WTC11 (cell line): ENCODE results near the gene INKA2. TPM values are rescaled to one million over a fixed set of nuclear protein-coding genes. Genes with fewer than 3 reads are reported as not detected.

Experiments used
- ATAC-seq: fragments of 200-7000 bp; cut with Tn5 transposase; 2 replicates; pipeline ENCODE4 v1.10.0; 2021; ENCODE audit warnings: mild to moderate bottlenecking, moderate library complexity
- CTCF ChIA-PET: fragments of 300-600 bp; sonication (Branson Sonifier 250); formaldehyde crosslinking; loops from one replicate; lab custom pipeline; 2021; ENCODE audit warnings: antibody characterized with exemption; lab: Charles Lee
- POLR2A ChIA-PET: fragments of 350-600 bp; sonication (Branson Sonifier 250); formaldehyde crosslinking; loops from one replicate; lab custom pipeline; 2021; ENCODE audit warnings: antibody characterized with exemption; lab: Charles Lee
- DNase-seq: peaks from one replicate; pipeline ENCODE4 v3.0.0; 2021; ENCODE audit warnings: low spot score
- H3K27ac Mint-ChIP-seq: 2 replicates; pipeline ENCODE4 v1.8.0; 2021; ENCODE audit warnings: mixed read lengths
- H3K27me3 Mint-ChIP-seq: 2 replicates; pipeline ENCODE4 v1.8.0; 2021; ENCODE audit warnings: low read depth, mild to moderate bottlenecking, moderate library complexity, mixed read lengths
- H3K36me3 Mint-ChIP-seq: 2 replicates; pipeline ENCODE4 v1.8.0; 2021; ENCODE audit warnings: mixed read lengths
- H3K4me1 Mint-ChIP-seq: 2 replicates; pipeline ENCODE4 v1.8.0; 2022; ENCODE audit warnings: mixed read lengths
- H3K4me3 Mint-ChIP-seq: 2 replicates; pipeline ENCODE4 v1.8.0; 2021; ENCODE audit warnings: mild to moderate bottlenecking, moderate library complexity, mixed read lengths
- H3K9me3 Mint-ChIP-seq: 2 replicates; pipeline ENCODE4 v1.8.0; 2021; ENCODE audit warnings: mixed read lengths
- AFF4 ChIP-seq: sonication (generic); formaldehyde crosslinking; IDR thresholded peaks from 2 replicates; pipeline ENCODE4 v1.8.1; 2023; ENCODE audit warnings: mild to moderate bottlenecking, missing genetic modification reagents, borderline replicate concordance
- ATF2 ChIP-seq: sonication (generic); formaldehyde crosslinking; IDR thresholded peaks from 2 replicates; pipeline ENCODE4 v1.8.1; 2022; ENCODE audit warnings: low read depth, missing genetic modification reagents, borderline replicate concordance
- ATF3 ChIP-seq: sonication (generic); formaldehyde crosslinking; conservative IDR thresholded peaks from 2 replicates; pipeline ENCODE4 v1.8.1; 2022; ENCODE audit warnings: mild to moderate bottlenecking, missing genetic modification reagents
- ATF6 ChIP-seq: sonication (generic); formaldehyde crosslinking; IDR thresholded peaks from 2 replicates; pipeline ENCODE4 v1.8.1; 2023; ENCODE audit warnings: mild to moderate bottlenecking, missing genetic modification reagents
- FOXJ3 ChIP-seq: sonication (generic); formaldehyde crosslinking; IDR thresholded peaks from 2 replicates; pipeline ENCODE4 v1.9.0; 2021; ENCODE audit warnings: missing genetic modification reagents, mild to moderate bottlenecking, borderline replicate concordance
- HMGA2 ChIP-seq: fragments of 250-450 bp; sonication (Bioruptor Pico); IDR thresholded peaks from 2 replicates; pipeline ENCODE4 v1.4.0; 2021; ENCODE audit warnings: mild to moderate bottlenecking, moderate library complexity
- IRF1 ChIP-seq: sonication (generic); formaldehyde crosslinking; IDR thresholded peaks from 2 replicates; pipeline ENCODE4 v1.8.0; 2023; ENCODE audit warnings: missing genetic modification reagents
- KAT7 ChIP-seq: sonication (generic); formaldehyde crosslinking; IDR thresholded peaks from 2 replicates; pipeline ENCODE4 v1.8.1; 2023; ENCODE audit warnings: missing genetic modification reagents, mild to moderate bottlenecking, borderline replicate concordance
- NFE2L1 ChIP-seq: sonication (generic); formaldehyde crosslinking; IDR thresholded peaks from 2 replicates; pipeline ENCODE4 v1.8.1; 2023; ENCODE audit warnings: missing genetic modification reagents
- OVOL2 ChIP-seq: fragments of 250-450 bp; sonication (Bioruptor Pico); IDR thresholded peaks from 2 replicates; pipeline ENCODE4 v1.9.0; 2021; ENCODE audit warnings: mild to moderate bottlenecking, borderline replicate concordance
- SMAD4 ChIP-seq: sonication (generic); formaldehyde crosslinking; IDR thresholded peaks from 2 replicates; pipeline ENCODE4 v1.8.0; 2022; ENCODE audit warnings: mild to moderate bottlenecking, missing genetic modification reagents
- SP1 ChIP-seq: sonication (generic); formaldehyde crosslinking; conservative IDR thresholded peaks from 2 replicates; pipeline ENCODE4 v1.8.1; 2022; ENCODE audit warnings: missing genetic modification reagents
- TEAD1 ChIP-seq: sonication (generic); formaldehyde crosslinking; IDR thresholded peaks from 2 replicates; pipeline ENCODE4 v1.8.0; 2022; ENCODE audit warnings: mild to moderate bottlenecking, missing genetic modification reagents
- TP53 ChIP-seq: sonication (generic); formaldehyde crosslinking; IDR thresholded peaks from 2 replicates; pipeline ENCODE4 v1.8.1; 2023; ENCODE audit warnings: mild to moderate bottlenecking, missing genetic modification reagents
- USF1 ChIP-seq: sonication (generic); formaldehyde crosslinking; IDR thresholded peaks from 2 replicates; pipeline ENCODE4 v1.8.0; 2022; ENCODE audit warnings: mild to moderate bottlenecking, missing genetic modification reagents
- ZNF219 ChIP-seq: sonication (generic); formaldehyde crosslinking; IDR thresholded peaks from 2 replicates; pipeline ENCODE4 v1.8.0; 2023; ENCODE audit warnings: missing genetic modification reagents, mild to moderate bottlenecking, borderline replicate concordance
- ZNF281 ChIP-seq: sonication (generic); formaldehyde crosslinking; IDR thresholded peaks from 2 replicates; pipeline ENCODE4 v1.8.0; 2023; ENCODE audit warnings: mild to moderate bottlenecking, missing genetic modification reagents
- ZNF423 ChIP-seq: fragments of 250-450 bp; sonication (Bioruptor Pico); IDR thresholded peaks from 2 replicates; pipeline ENCODE4 v2.1.2; 2022; ENCODE audit warnings: mild to moderate bottlenecking, moderate library complexity
- ZNF671 ChIP-seq: fragments of 250-450 bp; sonication (Bioruptor Pico); IDR thresholded peaks from 2 replicates; pipeline ENCODE4 v1.8.0; 2021; ENCODE audit warnings: mild to moderate bottlenecking
- total RNA-seq: library from RNA; stranded (reverse); gene quantifications from 3 replicates; pipeline ENCODE4 v1.2.3, GENCODE V29; 2021

INKA2 gene
- total RNA-seq, 1 experiment from 2014 or later = 20.1 TPM

GRCh38 chr1:111735858-111736544 is 3.2 kb downstream of the INKA2 start:
- Mint-ChIP-seq H3K9me3 (no peaks in the 10 kb centered on the region), H3K27me3 (peaks cover 5% of the 10 kb centered on the region), H3K4me1 (peaks cover 20% of the 10 kb centered on the region)
- TF ChIP-seq ZNF423 (no peak), HMGA2 (CRISPR knock-in tag) (no peak), TEAD1 (0 out of 2 replicates have a peak, but pooled peaks have one; percentile 64), ZNF671 (CRISPR knock-in tag) (no peak), SMAD4 (no peak), USF1 (peak; percentile 33; the same call in 1 of the 2 replicates), FOXJ3 (CRISPR knock-in tag) (no peak)
- TF ChIP-seq, all 79 proteins: peak for 2
- ChIA-PET POLR2A (interaction anchor here (0.6 to 2.0 kb wide), 3 partner anchors 8 to 146 kb away, joined by 3 to 6 read pairs (median 3); no protein-coding TSS in a partner anchor), CTCF (interaction anchor here (1.2 to 7.7 kb wide), 10 partner anchors 10 to 633 kb away, joined by 3 to 78 read pairs (median 8); no protein-coding TSS in a partner anchor)
- Mint-ChIP-seq H3K36me3 (no peaks in the 10 kb centered on the region; the same call in 1 of the 2 replicates), H3K27ac (no peak overlapping the region), H3K4me3 (no peak overlapping the region)
- DNase-seq = peak; percentile 40
- no peak for ATAC-seq

- ChIA-PET CTCF (interaction anchor here (1.2 to 7.7 kb wide), 6 partner anchors 10 to 634 kb away, joined by 3 to 78 read pairs (median 19); no protein-coding TSS in a partner anchor), POLR2A (interaction anchor here (2.0 kb wide), 1 partner anchor 20 kb away, joined by 6 read pairs; no protein-coding TSS in a partner anchor)
- Mint-ChIP-seq H3K27ac (no peak overlapping the region), H3K36me3 (no peaks in the 10 kb centered on the region; the same call in none of the 2 replicates), H3K9me3 (no peaks in the 10 kb centered on the region), H3K4me3 (no peak overlapping the region), H3K4me1 (peaks cover 21% of the 10 kb centered on the region), H3K27me3 (no peaks in the 10 kb centered on the region)
- DNase-seq = no peak
- no peak for TF ChIP-seq ATF6
- no peak for ATAC-seq
Measured at GRCh38 chr1:111735321-111735720, 3.9 kb downstream of the INKA2 start.

GRCh38 chr1:111734856-111735255 is 4.3 kb downstream of the INKA2 start:
- DNase-seq (no peak), ATAC-seq (no peak)
- Mint-ChIP-seq H3K4me3 (no peak overlapping the region), H3K36me3 (no peaks in the 10 kb centered on the region; the same call in none of the 2 replicates), H3K27me3 (no peaks in the 10 kb centered on the region), H3K9me3 (no peaks in the 10 kb centered on the region), H3K27ac (no peak overlapping the region), H3K4me1 (peaks cover 24% of the 10 kb centered on the region)
- ChIA-PET POLR2A (no interaction called here), CTCF (interaction anchor here (7.7 kb wide), 1 partner anchor 13 kb away, joined by 78 read pairs; no protein-coding TSS in a partner anchor)
- TF ChIP-seq KAT7 (CRISPR knock-in tag) (no peak), ATF3 (CRISPR knock-in tag) (no peak), ATF2 (no peak), AFF4 (CRISPR knock-in tag) (no peak), TP53 (CRISPR knock-in tag) (no peak), SP1 (no peak), OVOL2 (CRISPR knock-in tag) (no peak), IRF1 (CRISPR knock-in tag) (no peak), ZNF281 (CRISPR knock-in tag) (no peak), SMAD4 (no peak), NFE2L1 (CRISPR knock-in tag) (no peak), ZNF219 (CRISPR knock-in tag) (no peak)
